Ishikawa (cell line): Measurements from ENCODE around the gene LTC4S.

Experiments
- EGR1 ChIP-seq: IDR thresholded peaks from 2 replicates; pipeline ENCODE4 v1.6.1; 2012
- EP300 ChIP-seq: IDR thresholded peaks from 2 replicates; pipeline ENCODE4 v1.6.1; 2012; ENCODE audit warnings: borderline replicate concordance
- TAF1 ChIP-seq: IDR thresholded peaks from 2 replicates; pipeline ENCODE4 v1.6.1; 2012; ENCODE audit warnings: low read depth, mild to moderate bottlenecking
- TCF12 ChIP-seq: IDR thresholded peaks from 2 replicates; pipeline ENCODE4 v1.6.1; 2012; ENCODE audit warnings: low read depth
- ZBTB7A ChIP-seq: IDR thresholded peaks from 2 replicates; pipeline ENCODE4 v1.6.1; 2012; ENCODE audit warnings: low read depth
- TF ChIP-seq, protein P1 (sequence below): IDR thresholded peaks from 2 replicates; pipeline ENCODE4 v1.6.1; 2012
- TF ChIP-seq, protein P2 (sequence below): IDR thresholded peaks from 2 replicates; pipeline ENCODE4 v1.6.1; 2012

DNA sequence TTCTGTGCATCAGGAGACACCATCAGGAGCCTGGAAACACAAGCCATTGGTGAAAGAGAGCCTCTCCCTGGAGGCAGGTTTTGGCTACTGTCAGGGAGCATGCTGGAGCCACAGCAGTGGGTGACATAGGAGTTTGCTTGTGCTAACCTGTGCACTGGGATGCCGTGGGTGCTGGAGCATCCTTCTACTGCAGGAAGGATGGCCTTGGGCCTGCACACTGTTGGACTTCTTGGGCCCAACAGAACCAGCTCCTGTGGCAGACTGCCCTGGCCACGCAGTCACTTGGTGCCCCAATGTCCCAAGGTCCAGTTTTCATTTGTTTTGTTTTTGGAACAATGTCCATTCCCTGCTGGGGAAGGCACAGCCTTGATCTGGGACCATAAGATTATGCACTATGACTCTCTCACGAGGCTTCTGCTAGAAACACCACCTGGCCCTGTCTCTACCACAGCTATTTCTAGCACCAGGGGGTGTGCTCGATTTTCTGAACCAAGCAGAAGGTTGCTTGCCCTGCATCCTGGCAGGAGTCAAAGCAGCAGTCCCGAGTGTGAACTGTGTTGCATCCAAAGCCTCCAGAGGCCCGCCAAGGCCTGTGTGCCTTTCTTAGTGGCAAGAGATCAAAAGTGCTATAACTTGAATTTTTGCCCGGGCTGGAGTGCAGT is 5.5 kb upstream of the LTC4S start:
- TF ChIP-seq TAF1 (no peak), TCF12 (no peak), ZBTB7A (no peak), EGR1 (no peak), EP300 (no peak)
- TF ChIP-seq, protein P1, sequence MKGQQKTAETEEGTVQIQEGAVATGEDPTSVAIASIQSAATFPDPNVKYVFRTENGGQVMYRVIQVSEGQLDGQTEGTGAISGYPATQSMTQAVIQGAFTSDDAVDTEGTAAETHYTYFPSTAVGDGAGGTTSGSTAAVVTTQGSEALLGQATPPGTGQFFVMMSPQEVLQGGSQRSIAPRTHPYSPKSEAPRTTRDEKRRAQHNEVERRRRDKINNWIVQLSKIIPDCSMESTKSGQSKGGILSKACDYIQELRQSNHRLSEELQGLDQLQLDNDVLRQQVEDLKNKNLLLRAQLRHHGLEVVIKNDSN: no peak
- TF ChIP-seq, protein P2, sequence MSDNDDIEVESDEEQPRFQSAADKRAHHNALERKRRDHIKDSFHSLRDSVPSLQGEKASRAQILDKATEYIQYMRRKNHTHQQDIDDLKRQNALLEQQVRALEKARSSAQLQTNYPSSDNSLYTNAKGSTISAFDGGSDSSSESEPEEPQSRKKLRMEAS: no peak
